ENCODE data around the gene TMEM125. TPM values are rescaled to one million over a fixed set of nuclear protein-coding genes. Genes with fewer than 3 reads are reported as not detected.

The TMEM125 gene
- total and polyA plus RNA-seq, 5 donors from 2014 or later = not detected

- DNase-seq = no peak
Measured at GRCh38 chr1:43302201-43302600, 32.4 kb downstream of the TMEM125 start.

GRCh38 chr1:43302721-43303470 lies 33.1 kb downstream of the TMEM125 start:
- no peak overlapping the region for H3K4me3 Mint-ChIP-seq
- no peaks in the 10 kb centered on the region for H3K36me3 Mint-ChIP-seq
- peaks cover 8% of the 10 kb centered on the region for H3K27me3 Mint-ChIP-seq
- Histone ChIP-seq H3K27me3 (ENCODE audit: control insufficient read depth, insufficient read depth, low read length) (no peaks in the 10 kb centered on the region), H3K9me3 (ENCODE audit: control insufficient read depth in 2 of 2, low read length in 2 of 2) (no peaks in the 10 kb centered on the region), H3K27ac (ENCODE audit: insufficient read depth, low read length, poor library complexity, severe bottlenecking) (no peak overlapping the region), H3K36me3 (ENCODE audit: control insufficient read depth, insufficient read depth, low read length) (no peaks in the 10 kb centered on the region), H3K4me1 (ENCODE audit: control insufficient read depth, insufficient read depth, low read length, poor library complexity, severe bottlenecking) (no peaks in the 10 kb centered on the region), H3K4me3 (ENCODE audit: low read depth, low read length) (no peak overlapping the region)
- ATAC-seq (ENCODE audit: low read depth in 2 of 2) (no peak), DNase-seq (no peak)
- peak overlapping the region in 1 of 3 donors; percentile 76 for H3K27ac Mint-ChIP-seq
- peaks cover 0 to 4% (median 0%) of the 10 kb centered on the region in 4 donors for H3K4me1 Mint-ChIP-seq
- H3K9me3 Mint-ChIP-seq = peaks cover 0 to 4% (median 0%) of the 10 kb centered on the region in 7 donors

More at GRCh38 chr1:43302201-43302600, 32.4 kb downstream of the TMEM125 start:
- ATAC-seq (ENCODE audit: low read depth in 2 of 2) = no peak
- no peaks in the 10 kb centered on the region for H3K4me1 ChIP-seq (ENCODE audit: control insufficient read depth, insufficient read depth, low read length, poor library complexity, severe bottlenecking)
- H3K4me1 Mint-ChIP-seq = peaks cover 0 to 4% (median 0%) of the 10 kb centered on the region in 4 donors
- no peak overlapping the region for H3K4me3 Mint-ChIP-seq
- H3K4me3 ChIP-seq (ENCODE audit: low read depth, low read length) = no peak overlapping the region
- H3K27ac Mint-ChIP-seq = no peak overlapping the region
- H3K9me3 Mint-ChIP-seq = peaks cover 0 to 4% (median 0%) of the 10 kb centered on the region in 7 donors
- H3K36me3 Mint-ChIP-seq = no peaks in the 10 kb centered on the region
- peaks cover 8% of the 10 kb centered on the region for H3K27me3 Mint-ChIP-seq
- H3K36me3 ChIP-seq (ENCODE audit: control insufficient read depth, insufficient read depth, low read length) = no peaks in the 10 kb centered on the region
- no peaks in the 10 kb centered on the region for H3K9me3 ChIP-seq (ENCODE audit: control insufficient read depth in 2 of 2, low read length in 2 of 2)
- no peak overlapping the region for H3K27ac ChIP-seq (ENCODE audit: insufficient read depth, low read length, poor library complexity, severe bottlenecking)
- no peaks in the 10 kb centered on the region for H3K27me3 ChIP-seq (ENCODE audit: control insufficient read depth, insufficient read depth, low read length)

GRCh38 chr1:43303471-43304313 lies 33.9 kb downstream of the TMEM125 start:
- Histone ChIP-seq H3K4me3 (ENCODE audit: low read depth, low read length) (no peak overlapping the region), H3K9me3 (ENCODE audit: control insufficient read depth in 2 of 2, low read length in 2 of 2) (no peaks in the 10 kb centered on the region), H3K4me1 (ENCODE audit: control insufficient read depth, insufficient read depth, low read length, poor library complexity, severe bottlenecking) (no peaks in the 10 kb centered on the region), H3K27me3 (ENCODE audit: control insufficient read depth, insufficient read depth, low read length) (no peaks in the 10 kb centered on the region), H3K27ac (ENCODE audit: insufficient read depth, low read length, poor library complexity, severe bottlenecking) (no peak overlapping the region), H3K36me3 (ENCODE audit: control insufficient read depth, insufficient read depth, low read length) (no peaks in the 10 kb centered on the region)
- Mint-ChIP-seq H3K4me3 (no peak overlapping the region), H3K27me3 (peaks cover 8% of the 10 kb centered on the region), H3K36me3 (no peaks in the 10 kb centered on the region), H3K4me1 (peaks cover 0 to 4% (median 0%) of the 10 kb centered on the region in 4 donors), H3K27ac (peak overlapping the region in 1 of 3 donors; percentile 62), H3K9me3 (peaks cover 0 to 4% (median 0%) of the 10 kb centered on the region in 7 donors)
- no peak for DNase-seq
- ATAC-seq (ENCODE audit: low read depth in 2 of 2) = no peak

DNA sequence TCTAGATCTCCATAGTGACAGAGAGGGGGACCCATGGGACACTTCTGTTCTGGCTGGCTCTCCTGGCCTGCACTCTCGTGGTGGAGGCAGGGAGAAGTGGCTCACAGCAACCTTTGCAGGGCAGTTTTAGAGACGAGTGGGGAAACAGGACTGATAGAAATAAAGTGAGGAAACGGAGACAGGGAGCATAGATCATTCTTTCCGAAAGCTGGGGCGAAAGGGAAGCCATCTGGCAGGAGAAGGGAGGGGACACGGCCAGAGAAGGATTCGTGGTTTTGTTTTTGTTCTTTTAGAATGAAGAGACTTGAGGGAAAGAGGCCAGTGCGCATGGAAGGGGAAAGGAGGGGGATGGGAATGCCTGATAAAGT lies 34.5 kb downstream of the TMEM125 start:
- peaks cover 0 to 4% (median 0%) of the 10 kb centered on the region in 4 donors for H3K4me1 Mint-ChIP-seq
- no peak overlapping the region for H3K27ac ChIP-seq (ENCODE audit: insufficient read depth, low read length, poor library complexity, severe bottlenecking)
- H3K27me3 ChIP-seq (ENCODE audit: control insufficient read depth, insufficient read depth, low read length) = no peaks in the 10 kb centered on the region
- peak overlapping the region in 1 of 3 donors; percentile 73 for H3K27ac Mint-ChIP-seq
- ATAC-seq (ENCODE audit: low read depth in 2 of 2) (no peak), DNase-seq (no peak)
- peaks cover 0 to 4% (median 0%) of the 10 kb centered on the region in 7 donors for H3K9me3 Mint-ChIP-seq
- H3K36me3 ChIP-seq (ENCODE audit: control insufficient read depth, insufficient read depth, low read length) = no peaks in the 10 kb centered on the region
- no peak overlapping the region for H3K4me3 ChIP-seq (ENCODE audit: low read depth, low read length)
- H3K4me3 Mint-ChIP-seq = no peak overlapping the region
- peaks cover 8% of the 10 kb centered on the region for H3K27me3 Mint-ChIP-seq
- H3K36me3 Mint-ChIP-seq = no peaks in the 10 kb centered on the region
- no peaks in the 10 kb centered on the region for H3K9me3 ChIP-seq (ENCODE audit: control insufficient read depth in 2 of 2, low read length in 2 of 2)
- H3K4me1 ChIP-seq (ENCODE audit: control insufficient read depth, insufficient read depth, low read length, poor library complexity, severe bottlenecking) = no peaks in the 10 kb centered on the region

DNA sequence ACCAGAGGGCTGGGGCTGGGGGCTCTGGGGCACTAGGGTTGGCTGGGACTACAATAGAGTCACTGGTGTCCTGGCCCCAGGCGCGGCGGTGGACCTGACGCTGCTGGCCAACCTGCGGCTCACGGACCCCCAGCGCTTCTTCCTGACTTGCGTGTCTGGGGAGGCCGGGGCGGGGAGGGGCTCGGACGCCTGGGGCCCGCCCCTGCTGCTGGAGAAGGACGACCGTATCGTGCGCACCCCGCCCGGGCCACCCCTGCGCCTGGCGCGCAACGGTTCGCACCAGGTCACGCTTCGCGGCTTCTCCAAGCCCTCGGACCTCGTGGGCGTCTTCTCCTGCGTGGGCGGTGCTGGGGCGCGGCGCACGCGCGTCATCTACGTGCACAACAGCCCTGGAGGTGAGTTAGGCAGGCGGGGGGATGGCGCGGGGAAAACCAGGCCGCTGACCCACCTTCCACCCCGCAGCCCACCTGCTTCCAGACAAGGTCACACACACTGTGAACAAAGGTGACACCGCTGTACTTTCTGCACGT lies 35.1 kb downstream of the TMEM125 start:
- no peaks in the 10 kb centered on the region for H3K9me3 ChIP-seq (ENCODE audit: control insufficient read depth in 2 of 2, low read length in 2 of 2)
- Mint-ChIP-seq H3K9me3 (peaks cover 0 to 3% (median 0%) of the 10 kb centered on the region in 7 donors), H3K4me1 (peaks cover 0 to 4% (median 0%) of the 10 kb centered on the region in 4 donors), H3K4me3 (no peak overlapping the region), H3K36me3 (no peaks in the 10 kb centered on the region), H3K27me3 (peaks cover 8% of the 10 kb centered on the region), H3K27ac (no peak overlapping the region)
- H3K27me3 ChIP-seq (ENCODE audit: control insufficient read depth, insufficient read depth, low read length) = no peaks in the 10 kb centered on the region
- H3K4me1 ChIP-seq (ENCODE audit: control insufficient read depth, insufficient read depth, low read length, poor library complexity, severe bottlenecking) = no peaks in the 10 kb centered on the region
- no peak for DNase-seq
- no peaks in the 10 kb centered on the region for H3K36me3 ChIP-seq (ENCODE audit: control insufficient read depth, insufficient read depth, low read length)
- no peak for ATAC-seq (ENCODE audit: low read depth in 2 of 2)
- no peak overlapping the region for H3K4me3 ChIP-seq (ENCODE audit: low read depth, low read length)
- H3K27ac ChIP-seq (ENCODE audit: insufficient read depth, low read length, poor library complexity, severe bottlenecking) = no peak overlapping the region

DNA sequence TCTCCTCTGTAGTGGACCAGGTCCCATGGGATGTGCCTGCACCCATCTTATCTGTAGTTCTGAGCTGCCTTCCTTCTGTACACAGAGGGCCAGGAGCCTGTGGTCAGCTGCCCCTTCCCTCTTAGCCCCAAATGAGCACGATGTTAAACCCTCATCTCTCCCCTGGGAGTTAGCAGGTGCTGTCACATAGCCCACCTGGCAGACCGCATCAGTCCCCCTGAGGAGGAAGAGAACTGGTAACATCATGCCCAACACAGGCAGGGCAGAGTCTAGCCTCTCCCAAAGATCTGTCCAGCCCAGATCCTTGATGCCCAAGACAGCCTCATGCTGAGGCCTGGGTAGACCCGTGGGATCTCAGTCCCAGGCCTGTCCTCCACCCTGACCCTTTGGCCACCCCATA lies 35.7 kb downstream of the TMEM125 start:
- H3K4me1 Mint-ChIP-seq = peaks cover 0 to 4% (median 0%) of the 10 kb centered on the region in 4 donors

GRCh38 chr1:43305926-43306687 lies 36.3 kb downstream of the TMEM125 start:
- peak overlapping the region in 1 of 4 donors; percentile 40 for H3K4me3 Mint-ChIP-seq
- no peak for DNase-seq
- no peak overlapping the region for H3K27ac Mint-ChIP-seq
- peaks cover 0 to 2% (median 0%) of the 10 kb centered on the region in 7 donors for H3K9me3 Mint-ChIP-seq
- Histone ChIP-seq H3K27me3 (ENCODE audit: control insufficient read depth, insufficient read depth, low read length) (no peaks in the 10 kb centered on the region), H3K4me3 (ENCODE audit: low read depth, low read length) (no peak overlapping the region), H3K27ac (ENCODE audit: insufficient read depth, low read length, poor library complexity, severe bottlenecking) (no peak overlapping the region), H3K36me3 (ENCODE audit: control insufficient read depth, insufficient read depth, low read length) (no peaks in the 10 kb centered on the region), H3K9me3 (ENCODE audit: control insufficient read depth in 2 of 2, low read length in 2 of 2) (no peaks in the 10 kb centered on the region), H3K4me1 (ENCODE audit: control insufficient read depth, insufficient read depth, low read length, poor library complexity, severe bottlenecking) (no peaks in the 10 kb centered on the region)
- no peaks in the 10 kb centered on the region for H3K36me3 Mint-ChIP-seq
- no peak for ATAC-seq (ENCODE audit: low read depth in 2 of 2)
- H3K27me3 Mint-ChIP-seq = peaks cover 8% of the 10 kb centered on the region
- peaks cover 0 to 4% (median 0%) of the 10 kb centered on the region in 4 donors for H3K4me1 Mint-ChIP-seq

More for the DNA sequence above, 35.7 kb downstream of the TMEM125 start:
- Mint-ChIP-seq H3K9me3 (peaks cover 0 to 2% (median 0%) of the 10 kb centered on the region in 7 donors), H3K4me3 (no peak overlapping the region), H3K27ac (no peak overlapping the region), H3K36me3 (no peaks in the 10 kb centered on the region), H3K27me3 (peaks cover 8% of the 10 kb centered on the region)
- H3K4me3 ChIP-seq (ENCODE audit: low read depth, low read length) = no peak overlapping the region
- no peak overlapping the region for H3K27ac ChIP-seq (ENCODE audit: insufficient read depth, low read length, poor library complexity, severe bottlenecking)
- H3K9me3 ChIP-seq (ENCODE audit: control insufficient read depth in 2 of 2, low read length in 2 of 2) = no peaks in the 10 kb centered on the region
- ATAC-seq (ENCODE audit: low read depth in 2 of 2) (no peak), DNase-seq (no peak)
- no peaks in the 10 kb centered on the region for H3K27me3 ChIP-seq (ENCODE audit: control insufficient read depth, insufficient read depth, low read length)
- no peaks in the 10 kb centered on the region for H3K36me3 ChIP-seq (ENCODE audit: control insufficient read depth, insufficient read depth, low read length)
- H3K4me1 ChIP-seq (ENCODE audit: control insufficient read depth, insufficient read depth, low read length, poor library complexity, severe bottlenecking) = no peaks in the 10 kb centered on the region
